Gastrocnemius medialis (tissue), 4 donors: ENCODE data around the gene FANCE. TPM values are rescaled to one million over a fixed set of nuclear protein-coding genes. Genes with fewer than 3 reads are reported as not detected.
A peak's percentile ranks its signal among the peaks of the same experiment; 100 is the strongest.

Experiments used
- ATAC-seq, 2 donors: fragments of 150-250 bp; one replicate each; pipeline ENCODE4 v1.9.1; 2016
- DNase-seq, 2 donors: peaks; one replicate each; pipeline ENCODE4 v3.0.0-alpha.2; 2019
- H3K27ac ChIP-seq, 4 donors: fragments of 200-600 bp; sonication (generic); 1 replicate in 1 of 4; 2 replicates in 3 of 4; pipeline ENCODE4 v1.5.1; 2016 to 2018; ENCODE audit warnings: mild to moderate bottlenecking in 2 of 4, moderate library complexity in 1 of 4
- H3K27me3 ChIP-seq, 3 donors: fragments of 200-600 bp; sonication (generic) in 2 of 3; 1 replicate in 1 of 3; 2 replicates in 2 of 3; pipeline versions ENCODE4 v1.5.1 to v1.6.0; 2016 to 2019; ENCODE audit warnings: mild to moderate bottlenecking in 1 of 3, moderate library complexity in 1 of 3
- H3K36me3 ChIP-seq, 2 donors: fragments of 200-600 bp; sonication (generic) in 1 of 2; one replicate each; pipeline ENCODE4 v1.5.1; 2017 to 2018
- H3K4me1 ChIP-seq, 2 donors: fragments of 200-600 bp; sonication (generic) in 1 of 2; one replicate each; pipeline ENCODE4 v1.5.1; 2016 to 2017; ENCODE audit warnings: mild to moderate bottlenecking in 2 of 2
- H3K4me3 ChIP-seq, 4 donors: fragments of 200-600 bp; sonication (generic) in 3 of 4; 1 replicate in 1 of 4; 2 replicates in 3 of 4; pipeline ENCODE4 v1.5.1; 2016 to 2019; ENCODE audit warnings: mild to moderate bottlenecking in 2 of 4
- H3K9me3 ChIP-seq, 3 donors: fragments of 200-600 bp; sonication (generic) in 2 of 3; 1 replicate in 1 of 3; 2 replicates in 2 of 3; pipeline ENCODE4 v1.5.1; 2016 to 2019
- POLR2A ChIP-seq, 2 donors: fragments of 450-650 bp; IDR thresholded peaks; one replicate each; pipeline ENCODE4 v1.6.1; 2017; ENCODE audit warnings: antibody characterized with exemption in 2 of 2, mild to moderate bottlenecking in 2 of 2, moderate library complexity in 2 of 2
- in situ Hi-C, 4 donors: fragments of 200-750 bp; cut with MboI; loops; one replicate each; pipeline versions ENCODE4 v1.15.0 to v1.8.0; 2017; ENCODE audit warnings: low sequenced_read_pairs in 4 of 4
- intact Hi-C: fragments of 100-400 bp; cut with DNase I; formaldehyde crosslinking; loops from one replicate; pipeline ENCODE4 v1.15.1; 2023; ENCODE audit warnings: low total_unique reads
- total RNA-seq, 4 donors: library from RNA; depleted of rRNA; stranded (reverse); fragments of >200 nt; gene quantifications; one replicate each; pipeline versions ENCODE4 v1.1.0 to v1.2.3, GENCODE V29; 2016
- TF ChIP-seq, protein P1 (sequence below), 5 experiments: fragments of 450-650 bp in 3 of 5; fragments of 200-600 bp in 2 of 5; sonication (generic) in 2 of 5; IDR thresholded peaks in 4 of 5; conservative IDR thresholded peaks in 1 of 5; 1 replicate in 4 of 5; 2 replicates in 1 of 5; pipeline ENCODE4 v1.5.1; 2016 to 2019; ENCODE audit warnings: antibody characterized with exemption in 5 of 5, mild to moderate bottlenecking in 3 of 5, moderate library complexity in 3 of 5

Gene FANCE
- total RNA-seq, 4 donors from 2014 or later, result 2.5 to 10.5 (median 5.9) TPM

GRCh38 chr6:35489995-35490791 is 38.1 kb downstream of the FANCE start:
- DNase-seq (peak in 1 of 2 donors; percentile 63), ATAC-seq (peak; percentile 48 to 58)
- no peaks in the 10 kb centered on the region for H3K27me3 ChIP-seq
- H3K4me3 ChIP-seq, result peak overlapping the region; percentile 33 to 53 (median 38)
- TF ChIP-seq POLR2A (IDR thresholded peaks at IDR 0.05), result no peak
- TF ChIP-seq, protein P1, sequence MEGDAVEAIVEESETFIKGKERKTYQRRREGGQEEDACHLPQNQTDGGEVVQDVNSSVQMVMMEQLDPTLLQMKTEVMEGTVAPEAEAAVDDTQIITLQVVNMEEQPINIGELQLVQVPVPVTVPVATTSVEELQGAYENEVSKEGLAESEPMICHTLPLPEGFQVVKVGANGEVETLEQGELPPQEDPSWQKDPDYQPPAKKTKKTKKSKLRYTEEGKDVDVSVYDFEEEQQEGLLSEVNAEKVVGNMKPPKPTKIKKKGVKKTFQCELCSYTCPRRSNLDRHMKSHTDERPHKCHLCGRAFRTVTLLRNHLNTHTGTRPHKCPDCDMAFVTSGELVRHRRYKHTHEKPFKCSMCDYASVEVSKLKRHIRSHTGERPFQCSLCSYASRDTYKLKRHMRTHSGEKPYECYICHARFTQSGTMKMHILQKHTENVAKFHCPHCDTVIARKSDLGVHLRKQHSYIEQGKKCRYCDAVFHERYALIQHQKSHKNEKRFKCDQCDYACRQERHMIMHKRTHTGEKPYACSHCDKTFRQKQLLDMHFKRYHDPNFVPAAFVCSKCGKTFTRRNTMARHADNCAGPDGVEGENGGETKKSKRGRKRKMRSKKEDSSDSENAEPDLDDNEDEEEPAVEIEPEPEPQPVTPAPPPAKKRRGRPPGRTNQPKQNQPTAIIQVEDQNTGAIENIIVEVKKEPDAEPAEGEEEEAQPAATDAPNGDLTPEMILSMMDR (IDR thresholded peaks at IDR 0.05 in 4 of 5, conservative IDR thresholded peaks at IDR 0.05 in 1 of 5), result no peak
- intact Hi-C loops (no loop called here), in situ Hi-C loops (no loop called here)
- H3K4me1 ChIP-seq, result peaks cover 29 to 62% of the 10 kb centered on the region in 2 donors
- peak overlapping the region; percentile 64 to 78 (median 69) for H3K27ac ChIP-seq
- no peaks in the 10 kb centered on the region for H3K36me3 ChIP-seq
- no peaks in the 10 kb centered on the region for H3K9me3 ChIP-seq

DNA sequence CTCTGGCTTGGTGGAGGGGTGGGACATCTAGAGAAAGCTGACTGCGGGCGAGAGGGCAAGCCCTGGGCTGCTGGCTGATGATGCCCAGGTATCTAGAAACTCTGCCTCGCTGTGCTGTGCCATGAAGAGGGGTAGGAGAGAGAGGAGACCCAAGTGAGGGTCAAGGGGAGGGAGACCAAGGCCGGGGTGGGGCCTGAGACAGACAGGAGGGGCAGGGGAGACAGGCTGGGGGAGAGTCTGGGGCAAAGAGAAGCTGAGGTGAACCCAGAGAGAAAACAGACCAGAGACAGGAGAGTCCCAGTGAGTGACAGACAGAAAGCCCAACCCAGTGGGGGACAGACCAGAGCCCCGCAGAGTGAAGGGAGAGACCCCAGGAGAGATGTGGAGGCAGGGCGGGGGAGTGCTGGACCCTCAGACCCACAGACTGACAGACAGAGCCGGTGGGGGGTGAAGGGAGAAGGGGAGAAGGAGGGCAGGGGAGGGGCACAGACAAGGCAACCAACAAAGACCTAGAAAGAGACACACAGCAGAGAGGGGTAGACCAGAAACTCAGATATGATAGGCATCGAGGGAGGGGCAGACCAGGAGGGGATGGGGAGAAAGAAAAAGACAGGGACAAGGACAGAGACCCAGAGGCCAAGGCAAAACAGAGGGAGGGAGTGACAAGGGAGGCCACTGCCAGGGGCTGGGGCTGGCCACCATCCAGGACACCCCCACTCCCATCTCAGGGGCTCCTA is 38.9 kb downstream of the FANCE start:
- TF ChIP-seq, protein P1 (IDR thresholded peaks at IDR 0.05 in 4 of 5, conservative IDR thresholded peaks at IDR 0.05 in 1 of 5), result no peak
- TF ChIP-seq POLR2A (IDR thresholded peaks at IDR 0.05), result no peak
- no peaks in the 10 kb centered on the region for H3K9me3 ChIP-seq
- in situ Hi-C loops (no loop called here), intact Hi-C loops (no loop called here)
- H3K27me3 ChIP-seq, result no peaks in the 10 kb centered on the region
- DNase-seq (no peak), ATAC-seq (peak in 1 of 2 donors; percentile 2)
- peak overlapping the region; percentile 64 to 78 (median 69) for H3K27ac ChIP-seq
- H3K4me1 ChIP-seq, result peaks cover 34 to 64% of the 10 kb centered on the region in 2 donors
- no peaks in the 10 kb centered on the region for H3K36me3 ChIP-seq
- H3K4me3 ChIP-seq, result peak overlapping the region; percentile 33 to 53 (median 38)

- Histone ChIP-seq H3K4me1 (peaks cover 34 to 61% of the 10 kb centered on the region in 2 donors), H3K27ac (peak overlapping the region; percentile 64 to 78 (median 69)), H3K9me3 (no peaks in the 10 kb centered on the region), H3K27me3 (no peaks in the 10 kb centered on the region), H3K36me3 (no peaks in the 10 kb centered on the region), H3K4me3 (no peak overlapping the region)
- in situ Hi-C loops (no loop called here), intact Hi-C loops (no loop called here)
- DNase-seq (no peak), ATAC-seq (no peak)
- no peak for TF ChIP-seq POLR2A (IDR thresholded peaks at IDR 0.05)
- TF ChIP-seq, protein P1 (IDR thresholded peaks at IDR 0.05 in 4 of 5, conservative IDR thresholded peaks at IDR 0.05 in 1 of 5), result no peak
Measured at GRCh38 chr6:35491558-35492257, 39.6 kb downstream of the FANCE start.

DNA sequence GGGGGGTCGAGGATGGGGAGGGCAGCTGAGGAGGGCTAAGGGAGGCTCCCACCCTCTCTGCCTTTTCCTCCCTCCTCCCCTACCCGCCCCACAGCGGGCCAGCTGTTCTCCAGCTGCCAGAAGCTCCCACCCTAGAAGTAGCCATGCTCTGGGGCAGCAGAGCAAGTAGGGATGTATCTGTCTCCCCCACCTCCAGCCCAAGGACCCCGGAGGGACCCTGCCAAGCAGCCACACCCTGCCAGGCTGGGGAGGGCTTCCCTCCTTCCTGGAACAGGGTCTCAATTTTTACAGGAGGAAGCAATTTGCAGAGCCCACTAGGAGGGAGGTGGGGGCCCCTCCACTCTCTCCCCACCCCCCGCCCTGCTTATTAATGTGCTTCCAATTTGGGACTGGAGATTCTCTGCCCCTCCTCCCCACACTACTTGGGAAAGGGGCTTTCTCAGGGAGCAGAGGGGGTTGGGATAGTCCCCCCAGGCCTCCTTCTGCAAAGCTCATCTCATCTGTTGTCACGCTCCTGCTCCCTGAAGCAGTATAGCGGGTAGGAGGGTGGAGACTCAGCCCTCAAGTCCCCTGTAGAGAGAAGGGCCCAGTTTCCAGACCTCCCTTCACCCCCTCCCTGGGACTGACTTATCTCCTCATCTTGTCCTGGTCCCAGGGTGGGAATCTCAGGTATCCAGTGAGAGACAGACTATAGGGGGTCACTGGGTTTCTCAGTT is 40.3 kb downstream of the FANCE start:
- Histone ChIP-seq H3K36me3 (no peaks in the 10 kb centered on the region), H3K9me3 (no peaks in the 10 kb centered on the region), H3K27ac (peak overlapping the region in 3 of 4 donors; percentile 68 to 78 (median 70)), H3K4me1 (peaks cover 34 to 59% of the 10 kb centered on the region in 2 donors), H3K27me3 (no peaks in the 10 kb centered on the region), H3K4me3 (no peak overlapping the region)
- no peak for DNase-seq
- TF ChIP-seq POLR2A (IDR thresholded peaks at IDR 0.05), result no peak
- TF ChIP-seq, protein P1 (IDR thresholded peaks at IDR 0.05 in 4 of 5, conservative IDR thresholded peaks at IDR 0.05 in 1 of 5), result no peak
- intact Hi-C loops (no loop called here), in situ Hi-C loops (no loop called here)
- ATAC-seq, result no peak
